ENCODE measurements around the gene IRAG1. TPM values are rescaled to one million over a fixed set of nuclear protein-coding genes. Genes with fewer than 3 reads are reported as not detected.

Gene IRAG1
- total and polyA plus RNA-seq, 9 donors = 3.0 to 6.8 (median 4.1) TPM

DNA sequence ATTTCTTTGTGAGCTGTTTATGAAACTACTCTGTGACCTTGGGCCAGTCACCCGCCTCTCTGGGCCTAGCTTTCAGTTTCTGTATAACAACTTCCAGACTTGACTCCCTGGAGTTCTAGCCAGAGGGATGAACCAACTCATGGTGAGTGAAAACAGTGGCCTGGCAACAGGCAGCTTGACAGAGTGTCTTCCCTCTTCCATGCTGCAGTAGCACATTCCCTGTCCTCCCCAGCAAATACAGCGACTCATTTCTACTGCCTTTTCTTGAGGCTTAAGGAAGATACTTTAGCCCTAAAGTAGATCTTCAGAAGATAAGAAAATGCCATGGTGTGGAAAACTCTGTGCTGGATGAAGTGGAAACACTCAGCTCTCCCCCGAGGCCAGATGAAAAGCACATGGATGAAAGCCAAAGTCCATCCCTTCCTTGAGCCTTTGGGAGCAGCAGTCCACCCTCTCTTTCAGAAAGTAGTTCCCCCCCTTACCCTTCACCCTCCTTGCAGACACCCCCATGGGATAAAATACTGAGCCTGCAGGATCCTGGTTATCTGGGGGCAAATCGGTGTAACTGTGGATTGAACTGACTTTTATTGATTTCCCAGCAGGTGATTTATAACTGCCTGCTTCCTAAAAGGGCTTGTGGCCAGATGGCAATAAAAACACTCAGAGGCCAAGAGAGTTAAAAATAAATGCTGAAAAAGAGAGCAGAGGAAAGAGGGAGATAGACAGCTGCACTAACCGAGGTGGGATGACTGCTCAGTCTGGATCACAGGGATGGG is 24.1 kb downstream of the IRAG1 start:
- WGBS (ENCODE audit: insufficient coverage) = 21% methylated on average over 3 of the region's 5 CpGs
- peak; percentile 45 for DNase-seq
- H3K4me1 ChIP-seq (ENCODE audit: control insufficient read depth, insufficient read depth, low read length) = peaks cover 24% of the 10 kb centered on the region
- H3K27ac ChIP-seq (ENCODE audit: low read length) = peak overlapping the region; percentile 37
- H3K4me3 ChIP-seq (ENCODE audit: low read length) = no peak overlapping the region
- no peaks in the 10 kb centered on the region for H3K36me3 ChIP-seq (ENCODE audit: control insufficient read depth, insufficient read depth, low read length)
- H3K9me3 ChIP-seq (replicated peaks; ENCODE audit: control insufficient read depth, low read depth, low read length) = no peaks in the 10 kb centered on the region
- no peaks in the 10 kb centered on the region for H3K27me3 ChIP-seq (ENCODE audit: control insufficient read depth, insufficient read depth, low read length)

DNA sequence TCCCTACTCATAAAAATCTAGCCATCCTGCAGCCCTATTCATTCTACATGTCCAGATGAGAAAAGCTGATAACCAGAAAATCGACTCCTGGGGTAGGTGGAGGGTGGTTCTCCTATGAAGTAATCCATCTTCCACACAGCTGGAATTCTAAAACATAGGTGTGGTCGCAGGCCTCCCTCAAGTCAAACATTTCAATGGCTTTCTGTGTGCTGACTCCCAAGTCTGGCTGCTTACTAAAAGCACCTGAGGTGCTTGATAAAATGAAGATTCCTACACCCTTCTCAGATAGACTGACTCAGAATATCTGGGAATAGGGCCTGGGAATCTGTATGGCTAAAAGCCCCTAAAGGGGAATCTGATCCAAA is 26.1 kb downstream of the IRAG1 start:
- no peak overlapping the region for H3K27ac ChIP-seq (ENCODE audit: low read length)

DNA sequence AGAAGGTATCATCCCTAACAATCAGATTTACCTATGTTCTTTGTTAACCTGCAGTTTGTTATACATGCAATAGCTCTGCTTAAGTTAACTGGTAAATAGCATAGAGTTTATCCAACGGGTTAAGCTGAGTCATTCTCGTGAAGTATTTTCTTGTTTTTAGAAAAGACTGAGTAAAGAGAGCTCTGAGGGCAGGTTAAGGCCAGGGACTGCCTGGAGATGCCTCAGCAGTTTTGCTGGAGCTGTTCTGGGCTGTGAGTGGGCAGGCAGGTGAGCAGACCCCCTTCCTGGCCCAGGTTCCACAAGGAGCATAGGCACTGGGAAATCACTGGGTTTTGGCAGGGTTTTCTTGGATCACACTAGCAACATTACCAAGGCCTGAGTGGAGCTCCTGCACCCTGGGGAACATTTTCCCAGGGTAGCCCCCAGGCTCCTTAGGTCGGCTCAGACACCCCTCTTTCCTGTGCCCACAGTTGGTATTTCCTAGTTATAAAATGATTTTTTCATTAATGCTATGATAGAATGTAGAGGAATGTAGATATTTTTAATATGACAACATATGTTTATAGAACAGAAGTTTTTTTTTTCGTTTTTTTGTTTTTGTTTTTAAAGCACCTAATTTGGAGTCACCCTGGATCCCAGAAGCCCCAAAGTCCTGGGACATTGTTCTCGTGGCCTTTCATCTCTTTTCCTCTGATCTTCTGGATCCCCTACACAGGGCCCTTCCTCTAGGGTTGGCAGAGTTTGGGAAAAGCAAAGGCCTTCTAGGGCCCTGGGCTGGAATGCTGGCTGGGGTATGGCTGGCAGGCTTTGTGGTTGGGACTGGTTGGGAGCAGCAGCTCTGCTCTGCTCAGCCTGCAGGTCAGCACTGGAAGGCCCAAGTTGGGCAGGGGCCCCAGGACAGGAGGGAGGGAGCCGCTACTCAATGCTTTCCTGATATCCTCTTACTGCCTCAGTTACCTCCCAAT is 26.7 kb downstream of the IRAG1 start:
- no peak for DNase-seq
- H3K36me3 ChIP-seq (ENCODE audit: control insufficient read depth, insufficient read depth, low read length) = no peaks in the 10 kb centered on the region
- WGBS (ENCODE audit: insufficient coverage) = 69% methylated on average over 2 of the region's 6 CpGs
- H3K4me3 ChIP-seq (ENCODE audit: low read length) = no peak overlapping the region
- H3K27me3 ChIP-seq (ENCODE audit: control insufficient read depth, insufficient read depth, low read length) = no peaks in the 10 kb centered on the region
- H3K9me3 ChIP-seq (replicated peaks; ENCODE audit: control insufficient read depth, low read depth, low read length) = no peaks in the 10 kb centered on the region
- peaks cover 24% of the 10 kb centered on the region for H3K4me1 ChIP-seq (ENCODE audit: control insufficient read depth, insufficient read depth, low read length)
- H3K27ac ChIP-seq (ENCODE audit: low read length) = no peak overlapping the region

More for the DNA sequence above, 26.1 kb downstream of the IRAG1 start:
- H3K9me3 ChIP-seq (replicated peaks; ENCODE audit: control insufficient read depth, low read depth, low read length) = no peaks in the 10 kb centered on the region
- peaks cover 24% of the 10 kb centered on the region for H3K4me1 ChIP-seq (ENCODE audit: control insufficient read depth, insufficient read depth, low read length)
- no peak overlapping the region for H3K4me3 ChIP-seq (ENCODE audit: low read length)
- WGBS (ENCODE audit: insufficient coverage) = no CpG with 5 or more reads among the region's 2 CpGs
- no peaks in the 10 kb centered on the region for H3K27me3 ChIP-seq (ENCODE audit: control insufficient read depth, insufficient read depth, low read length)
- no peak for DNase-seq
- no peaks in the 10 kb centered on the region for H3K36me3 ChIP-seq (ENCODE audit: control insufficient read depth, insufficient read depth, low read length)

DNA sequence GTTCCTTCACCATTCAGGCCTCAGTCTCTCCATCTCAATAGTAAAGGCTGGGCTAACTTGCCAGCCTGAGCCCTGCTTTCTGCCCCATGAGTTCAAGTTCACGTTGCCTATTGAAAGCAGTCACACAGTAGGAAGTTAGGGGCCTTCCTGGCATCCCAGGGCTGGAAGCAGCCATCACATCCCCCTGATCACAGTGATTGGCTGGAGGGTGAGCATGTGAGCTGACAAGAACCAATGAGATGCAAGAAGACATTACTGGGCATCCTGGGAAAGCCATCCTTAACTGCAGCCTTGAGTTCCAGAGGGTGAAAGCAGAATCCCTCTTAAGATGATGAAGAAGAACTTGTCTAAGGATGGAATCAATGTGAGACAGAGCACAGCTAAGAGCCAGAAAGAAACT is 29.1 kb downstream of the IRAG1 start:
- no peaks in the 10 kb centered on the region for H3K27me3 ChIP-seq (ENCODE audit: control insufficient read depth, insufficient read depth, low read length)
- peaks cover 23% of the 10 kb centered on the region for H3K4me1 ChIP-seq (ENCODE audit: control insufficient read depth, insufficient read depth, low read length)

GRCh38 chr11:10663990-10664389 is 29.6 kb downstream of the IRAG1 start:
- no peak overlapping the region for H3K27ac ChIP-seq (ENCODE audit: low read length)
- no peaks in the 10 kb centered on the region for H3K36me3 ChIP-seq (ENCODE audit: control insufficient read depth, insufficient read depth, low read length)
- no peaks in the 10 kb centered on the region for H3K9me3 ChIP-seq (replicated peaks; ENCODE audit: control insufficient read depth, low read depth, low read length)
- no peaks in the 10 kb centered on the region for H3K27me3 ChIP-seq (ENCODE audit: control insufficient read depth, insufficient read depth, low read length)
- WGBS (ENCODE audit: insufficient coverage) = 47% methylated on average over 4 of the region's 6 CpGs
- peaks cover 22% of the 10 kb centered on the region for H3K4me1 ChIP-seq (ENCODE audit: control insufficient read depth, insufficient read depth, low read length)
- peak; percentile 49 for DNase-seq
- H3K4me3 ChIP-seq (ENCODE audit: low read length) = no peak overlapping the region

More for the DNA sequence above, 29.1 kb downstream of the IRAG1 start:
- no CpG with 5 or more reads among the region's 1 CpG for WGBS (ENCODE audit: insufficient coverage)
- Histone ChIP-seq H3K9me3 (replicated peaks; ENCODE audit: control insufficient read depth, low read depth, low read length) (no peaks in the 10 kb centered on the region), H3K36me3 (ENCODE audit: control insufficient read depth, insufficient read depth, low read length) (no peaks in the 10 kb centered on the region), H3K4me3 (ENCODE audit: low read length) (no peak overlapping the region), H3K27ac (ENCODE audit: low read length) (no peak overlapping the region)
- no peak for DNase-seq

- H3K36me3 ChIP-seq (ENCODE audit: control insufficient read depth, insufficient read depth, low read length) = no peaks in the 10 kb centered on the region
- peaks cover 25% of the 10 kb centered on the region for H3K4me1 ChIP-seq (ENCODE audit: control insufficient read depth, insufficient read depth, low read length)
- no peaks in the 10 kb centered on the region for H3K9me3 ChIP-seq (replicated peaks; ENCODE audit: control insufficient read depth, low read depth, low read length)
- no peak overlapping the region for H3K27ac ChIP-seq (ENCODE audit: low read length)
- no peak overlapping the region for H3K4me3 ChIP-seq (ENCODE audit: low read length)
- H3K27me3 ChIP-seq (ENCODE audit: control insufficient read depth, insufficient read depth, low read length) = no peaks in the 10 kb centered on the region
- DNase-seq = no peak
Measured at GRCh38 chr11:10663365-10663764, 30.2 kb downstream of the IRAG1 start.

GRCh38 chr11:10660323-10660722 is 33.2 kb downstream of the IRAG1 start:
- Histone ChIP-seq H3K27me3 (ENCODE audit: control insufficient read depth, insufficient read depth, low read length) (no peaks in the 10 kb centered on the region), H3K4me1 (ENCODE audit: control insufficient read depth, insufficient read depth, low read length) (peaks cover 40% of the 10 kb centered on the region), H3K4me3 (ENCODE audit: low read length) (no peak overlapping the region), H3K27ac (ENCODE audit: low read length) (no peak overlapping the region), H3K36me3 (ENCODE audit: control insufficient read depth, insufficient read depth, low read length) (no peaks in the 10 kb centered on the region), H3K9me3 (replicated peaks; ENCODE audit: control insufficient read depth, low read depth, low read length) (no peaks in the 10 kb centered on the region)
- no peak for DNase-seq
- 44% methylated on average over 1 of the region's 2 CpGs for WGBS (ENCODE audit: insufficient coverage)

DNA sequence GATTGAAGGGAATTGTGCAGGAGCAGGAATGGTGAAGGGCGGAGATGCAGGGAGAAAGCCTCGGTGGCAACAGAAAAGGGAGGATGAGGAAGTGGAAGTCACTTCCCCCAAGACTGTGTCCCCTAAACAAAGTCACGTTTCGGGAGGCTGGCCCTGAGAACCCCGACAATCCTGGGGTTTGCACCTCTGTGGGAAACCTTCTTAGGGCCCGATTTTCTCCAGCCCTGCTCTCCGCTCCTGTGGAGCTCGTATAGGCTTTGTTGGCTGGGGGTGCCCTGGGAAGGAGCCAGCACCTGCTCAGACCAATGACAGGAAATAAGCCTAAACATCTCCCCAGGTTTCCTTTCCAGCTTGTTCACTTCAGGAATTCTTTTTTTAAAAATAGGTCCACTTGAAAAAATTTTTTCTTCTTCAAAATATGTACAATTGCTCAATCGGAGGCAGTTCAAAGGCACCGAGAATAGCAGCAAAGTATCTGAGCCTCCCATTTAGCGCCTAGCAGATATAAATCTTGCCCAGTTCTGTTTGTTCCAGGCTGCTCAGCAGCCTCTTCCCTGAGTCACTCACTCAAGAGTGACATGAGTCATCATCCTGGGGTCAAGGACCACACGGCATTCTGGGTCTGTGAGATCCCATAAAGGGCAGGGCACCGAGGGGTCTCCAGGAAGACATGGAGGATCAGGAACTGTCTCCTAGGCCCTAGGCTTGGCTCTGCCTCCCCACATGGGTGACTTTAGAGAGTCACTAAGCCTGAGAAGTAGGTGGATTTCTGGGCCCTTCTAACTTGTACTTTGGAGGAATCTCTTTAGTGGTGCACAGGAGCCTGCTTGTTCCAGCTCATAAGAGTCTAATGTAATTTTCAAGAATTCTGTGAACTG is 34.0 kb downstream of the IRAG1 start:
- Histone ChIP-seq H3K4me1 (ENCODE audit: control insufficient read depth, insufficient read depth, low read length) (peaks cover 40% of the 10 kb centered on the region), H3K9me3 (replicated peaks; ENCODE audit: control insufficient read depth, low read depth, low read length) (no peaks in the 10 kb centered on the region), H3K27ac (ENCODE audit: low read length) (peak overlapping the region; percentile 22), H3K4me3 (ENCODE audit: low read length) (no peak overlapping the region), H3K27me3 (ENCODE audit: control insufficient read depth, insufficient read depth, low read length) (no peaks in the 10 kb centered on the region), H3K36me3 (ENCODE audit: control insufficient read depth, insufficient read depth, low read length) (no peaks in the 10 kb centered on the region)
- no peak for DNase-seq
- WGBS (ENCODE audit: insufficient coverage) = 71% methylated on average over 6 of the region's 13 CpGs

DNA sequence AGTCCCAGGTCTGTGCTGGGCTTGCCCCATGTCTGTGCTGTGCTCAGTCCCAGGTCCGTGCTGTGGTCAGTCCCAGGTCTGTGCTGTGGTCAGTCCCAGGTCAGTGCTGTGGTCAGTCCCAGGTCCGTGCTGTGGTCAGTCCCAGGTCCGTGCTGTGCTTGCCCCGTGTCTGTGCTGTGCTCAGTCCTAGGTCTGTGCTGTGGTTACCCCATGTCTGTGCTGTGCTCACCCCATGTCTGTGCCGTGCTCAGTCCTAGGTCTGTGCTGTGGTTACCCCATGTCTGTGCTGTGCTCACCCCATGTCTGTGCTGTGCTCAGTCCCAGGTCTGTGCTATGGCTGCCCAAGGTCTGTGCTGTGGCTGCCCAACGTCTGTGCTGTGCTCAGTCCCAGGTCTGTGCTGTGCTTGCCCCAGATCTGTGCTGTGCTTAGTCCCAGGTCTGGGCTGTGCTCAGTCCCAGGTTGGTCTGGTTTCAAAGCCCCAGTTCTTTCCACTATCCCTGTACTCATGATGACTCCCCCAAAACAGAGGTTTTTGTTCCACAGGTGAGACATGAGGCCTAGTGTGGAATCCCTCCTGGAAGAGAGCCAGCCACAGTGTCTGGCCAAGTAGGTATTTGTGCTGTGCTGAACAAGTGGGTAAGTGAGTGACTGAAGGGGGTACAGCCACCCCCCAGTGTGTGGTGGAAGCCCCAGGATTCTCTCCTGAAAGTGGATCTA is 34.8 kb downstream of the IRAG1 start:
- Histone ChIP-seq H3K4me3 (ENCODE audit: low read length) (no peak overlapping the region), H3K27ac (ENCODE audit: low read length) (peak overlapping the region; percentile 55), H3K27me3 (ENCODE audit: control insufficient read depth, insufficient read depth, low read length) (no peaks in the 10 kb centered on the region), H3K9me3 (replicated peaks; ENCODE audit: control insufficient read depth, low read depth, low read length) (no peaks in the 10 kb centered on the region), H3K4me1 (ENCODE audit: control insufficient read depth, insufficient read depth, low read length) (peaks cover 36% of the 10 kb centered on the region), H3K36me3 (ENCODE audit: control insufficient read depth, insufficient read depth, low read length) (no peaks in the 10 kb centered on the region)
- no peak for DNase-seq
- 81% methylated on average over 6 of the region's 6 CpGs for WGBS (ENCODE audit: insufficient coverage)
